NB4 (cell line): ENCODE data around the gene VMO1.

Source experiments
- CTCF ChIP-seq: IDR thresholded peaks from one replicate; pipeline ENCODE4 v1.5.1; 2012; ENCODE audit warnings: low read depth, low read length
- MAX ChIP-seq: IDR thresholded peaks from 2 replicates; pipeline ENCODE4 v1.6.1; 2011; ENCODE audit warnings: low read depth, low read length
- POLR2A ChIP-seq: IDR thresholded peaks from 2 replicates; pipeline ENCODE4 v1.6.1; 2011; ENCODE audit warnings: mild to moderate bottlenecking; ENCODE audit not compliant: insufficient read length; ENCODE audit errors: extremely low read depth

- no peak for TF ChIP-seq POLR2A
- TF ChIP-seq CTCF, result no peak
- TF ChIP-seq MAX, result no peak
Observed at GRCh38 chr17:4771519-4772234, 14.5 kb downstream of the VMO1 start, which contains the start of gene TM4SF5.
